K562 (cell line): ENCODE results near the gene FOXA3. TPM values are rescaled to one million over a fixed set of nuclear protein-coding genes. Genes with fewer than 3 reads are reported as not detected.

Experiments
- ATAC-seq: fragments of 200-7000 bp; cut with Tn5 transposase; 3 replicates; pipeline ENCODE4 v1.9.1; 2020; ENCODE audit warnings: moderate library complexity
- BruUV-seq: library from RNA; stranded (reverse); fragments of 400-500 nt; replicated peaks from 2 replicates; lab custom pipeline; 2021; lab: Mats Ljungman, UMichigan
- CTCF ChIA-PET: fragments of 300-600 bp; formaldehyde crosslinking; extraction: SDS; loops from one replicate; lab custom pipeline; 2021; ENCODE audit warnings: low intra/inter-chr PET ratio; lab: Yijun Ruan, JAX
- POLR2A ChIA-PET: fragments of 300-600, 350-650 bp; sonication (Branson Sonifier 250); formaldehyde crosslinking; extraction: SDS; loops from one replicate; lab custom pipeline; 2021; ENCODE audit warnings: antibody characterized with exemption, inconsistent platforms; lab: Yijun Ruan, JAX
- DNase-seq, 4 experiments: peaks; one replicate each; pipeline versions ENCODE4 v3.0.0 to v3.0.0-alpha.2; 2011 to 2018; ENCODE audit warnings: low spot score in 3 of 4, mixed read lengths in 3 of 4; ENCODE audit errors: extremely low read depth in 1 of 4
- FAIRE-seq: peaks from 2 replicates; lab custom pipeline; 2011; peaks lifted over from hg19 to GRCh38; lab: Jason Lieb, UNC
- H2AFZ ChIP-seq: 2 replicates; pipeline ENCODE4 v1.6.0; 2011; ENCODE audit warnings: low read depth, low read length, control low read depth, inconsistent platforms
- H3K27ac ChIP-seq: fragments of 200-600 bp; 3 replicates; pipeline ENCODE4 v1.8.0; 2011; ENCODE audit warnings: low read depth, mild to moderate bottlenecking, control low read depth, inconsistent platforms, low read length, moderate library complexity, mixed read lengths; ENCODE audit errors: extremely low read depth
- H3K27me3 ChIP-seq, 2 experiments: fragments of 300-600 bp in 1 of 2; 2 replicates in 1 of 2; 3 replicates in 1 of 2; pipeline versions ENCODE4 v1.6.0 to v1.8.0; 2011; ENCODE audit warnings: inconsistent platforms in 2 of 2, low read length in 2 of 2, mild to moderate bottlenecking in 1 of 2, mixed read lengths in 1 of 2, moderate library complexity in 1 of 2; ENCODE audit not compliant: control insufficient read depth in 2 of 2, insufficient read depth in 2 of 2
- H3K36me3 ChIP-seq: fragments of 300-600 bp; 3 replicates; pipeline ENCODE4 v1.8.0; 2011; ENCODE audit warnings: mild to moderate bottlenecking, low read length, inconsistent platforms; ENCODE audit not compliant: control insufficient read depth, insufficient read depth
- H3K4me1 ChIP-seq, 2 experiments: fragments of 200-600 bp in 1 of 2; replicated peaks in 1 of 2; 2 replicates in 1 of 2; 3 replicates in 1 of 2; pipeline versions ENCODE4 v1.5.1 to v1.8.0; 2011; ENCODE audit warnings: inconsistent platforms in 2 of 2, low read length in 2 of 2, mild to moderate bottlenecking in 1 of 2, mixed read lengths in 1 of 2, moderate library complexity in 1 of 2; ENCODE audit not compliant: control insufficient read depth in 2 of 2, insufficient read depth in 2 of 2
- H3K4me2 ChIP-seq: 2 replicates; pipeline ENCODE4 v1.6.1; 2011; ENCODE audit warnings: low read length, control low read depth, inconsistent platforms, mixed read lengths; ENCODE audit not compliant: insufficient read depth
- H3K4me3 ChIP-seq: fragments of 200-600 bp; sonication (generic), shearing (Covaris generic); 2 replicates; pipeline ENCODE4 v1.5.1; 2016; ENCODE audit warnings: control low read depth, inconsistent platforms
- H3K79me2 ChIP-seq: fragments of 200-600 bp; 3 replicates; pipeline ENCODE4 v1.8.0; 2011; ENCODE audit warnings: low read length, inconsistent platforms; ENCODE audit not compliant: control insufficient read depth, insufficient read depth
- H3K9ac ChIP-seq, 2 experiments: 2 replicates each; pipeline versions ENCODE4 v1.6.0 to v1.6.1; 2011; ENCODE audit warnings: low read depth in 2 of 2, low read length in 2 of 2, control low read depth in 1 of 2, inconsistent platforms in 1 of 2, mild to moderate bottlenecking in 1 of 2, mixed read lengths in 1 of 2; ENCODE audit not compliant: insufficient read depth in 1 of 2
- H3K9me1 ChIP-seq: one replicate; pipeline ENCODE4 v1.6.0; 2011; ENCODE audit warnings: inconsistent platforms, mild to moderate bottlenecking, low read length, moderate library complexity; ENCODE audit not compliant: control insufficient read depth, insufficient read depth
- H3K9me3 ChIP-seq: replicated peaks from 2 replicates; pipeline ENCODE4 v1.5.1; 2011; ENCODE audit warnings: low read depth, low read length, inconsistent platforms; ENCODE audit not compliant: control insufficient read depth, insufficient read depth
- H4K20me1 ChIP-seq: replicated peaks from 2 replicates; pipeline ENCODE4 v1.6.1; 2011; ENCODE audit warnings: low read length, inconsistent platforms, mixed read lengths; ENCODE audit not compliant: control insufficient read depth, insufficient read depth
- ADNP ChIP-seq: fragments of 200-800 bp; sonication (Bioruptor generic); IDR thresholded peaks from 2 replicates; pipeline ENCODE4 v1.6.1; 2016; ENCODE audit warnings: missing genetic modification characterization, missing compliant biosample characterization
- BCOR ChIP-seq: fragments of 450-650 bp; IDR thresholded peaks from 2 replicates; pipeline ENCODE4 v1.6.1; 2016
- BRD9 ChIP-seq: fragments of 450-650 bp; IDR thresholded peaks from 2 replicates; pipeline ENCODE4 v1.6.1; 2018; ENCODE audit warnings: low read depth; ENCODE audit not compliant: partially characterized antibody
- HDAC2 ChIP-seq: fragments of 450-650 bp; IDR thresholded peaks from 2 replicates; pipeline ENCODE4 v1.6.1; 2016; ENCODE audit warnings: mild to moderate bottlenecking
- KDM1A ChIP-seq, 2 experiments: fragments of 450-650 bp; IDR thresholded peaks; 2 replicates each; pipeline ENCODE4 v1.6.1; 2016; ENCODE audit warnings: mild to moderate bottlenecking in 2 of 2
- KHSRP ChIP-seq: fragments of 450-650 bp; IDR thresholded peaks from 2 replicates; pipeline ENCODE4 v1.6.1; 2017
- NCOR1 ChIP-seq: fragments of 450-650 bp; IDR thresholded peaks from 2 replicates; pipeline ENCODE4 v1.6.1; 2016; ENCODE audit warnings: mild to moderate bottlenecking, moderate library complexity
- ZFP36 ChIP-seq: fragments of 150-350 bp; IDR thresholded peaks from 2 replicates; pipeline ENCODE4 v1.6.1; 2018; ENCODE audit warnings: low read length, low read depth; ENCODE audit not compliant: partially characterized antibody
- ZNF174 ChIP-seq: fragments of 250-450 bp; sonication (Bioruptor Pico); IDR thresholded peaks from 2 replicates; pipeline ENCODE4 v1.4.0; 2020; ENCODE audit warnings: mild to moderate bottlenecking
- WGBS: fragments of 100-300 bp; shearing (Covaris generic); methylation state at CpG from one replicate; pipeline ENCODE4 v1.1.6; 2016; ENCODE audit warnings: low coverage, mixed read lengths; ENCODE audit not compliant: insufficient coverage; ENCODE audit errors: missing lambda C conversion rate; 5-methylcytosine and 5-hydroxymethylcytosine counted together
- in situ Hi-C: fragments of 300-500 bp; cut with MboI; formaldehyde crosslinking; loops from 4 replicates; pipeline ENCODE4 v1.15.0; 2018; ENCODE audit warnings: inconsistent platforms, mixed read lengths
- intact Hi-C: fragments of 100-400 bp; cut with micrococcal nuclease; formaldehyde crosslinking; loops from 2 replicates; pipeline ENCODE4 v1.14.2; 2022
- polyA plus RNA-seq, 8 experiments: library from polyadenylated mRNA; depleted of rRNA in 4 of 8; stranded (reverse) in 5 of 8; unstranded in 3 of 8; fragments of >200 nt; fragmentation: Nextera tagmentation in 2 of 8; fragmentation: Illumina TruSeq in 1 of 8; extraction: Ambion mirVana in 2 of 8; extraction: Trizol in 1 of 8; gene quantifications; 2 replicates each; pipeline versions ENCODE4 v1.2.1 to v1.2.3, GENCODE V29; 2011 to 2014; ENCODE audit warnings: inconsistent platforms in 1 of 8, missing spikeins in 1 of 8
- total RNA-seq, 7 experiments: library from RNA; depleted of rRNA in 6 of 7; stranded (reverse); fragments of >200 nt in 6 of 7; fragmentation: Illumina TruSeq in 2 of 7; extraction: Trizol in 2 of 7; gene quantifications; 2 replicates each; pipeline versions ENCODE4 v1.2.1 to v1.2.3, GENCODE V29; 2011 to 2021; ENCODE audit warnings: low replicate concordance in 1 of 7
- TF ChIP-seq, protein P1 (sequence below), 2 experiments: fragments of 450-650 bp; IDR thresholded peaks; 2 replicates each; pipeline ENCODE4 v1.6.1; 2016; ENCODE audit warnings: mild to moderate bottlenecking in 2 of 2, borderline replicate concordance in 1 of 2, low read depth in 1 of 2, moderate library complexity in 1 of 2
- TF ChIP-seq, protein P2 (sequence below): sonication (generic); formaldehyde crosslinking; IDR thresholded peaks from 2 replicates; pipeline ENCODE4 v1.8.0; 2022; ENCODE audit warnings: missing genetic modification reagents, mild to moderate bottlenecking, borderline replicate concordance
- TF ChIP-seq, protein P3 (sequence below): fragments of 250-450 bp; sonication (Bioruptor Pico); IDR thresholded peaks from 2 replicates; pipeline ENCODE4 v1.8.0; 2022; ENCODE audit warnings: inconsistent platforms, mild to moderate bottlenecking, moderate library complexity, borderline replicate concordance

The FOXA3 gene
- total and polyA plus RNA-seq, 9 of the 15 experiments (the other 6 are each of a cell fraction or from before 2014, with no cell fraction given) = 1.3 to 15.5 (median 4.7) TPM

DNA sequence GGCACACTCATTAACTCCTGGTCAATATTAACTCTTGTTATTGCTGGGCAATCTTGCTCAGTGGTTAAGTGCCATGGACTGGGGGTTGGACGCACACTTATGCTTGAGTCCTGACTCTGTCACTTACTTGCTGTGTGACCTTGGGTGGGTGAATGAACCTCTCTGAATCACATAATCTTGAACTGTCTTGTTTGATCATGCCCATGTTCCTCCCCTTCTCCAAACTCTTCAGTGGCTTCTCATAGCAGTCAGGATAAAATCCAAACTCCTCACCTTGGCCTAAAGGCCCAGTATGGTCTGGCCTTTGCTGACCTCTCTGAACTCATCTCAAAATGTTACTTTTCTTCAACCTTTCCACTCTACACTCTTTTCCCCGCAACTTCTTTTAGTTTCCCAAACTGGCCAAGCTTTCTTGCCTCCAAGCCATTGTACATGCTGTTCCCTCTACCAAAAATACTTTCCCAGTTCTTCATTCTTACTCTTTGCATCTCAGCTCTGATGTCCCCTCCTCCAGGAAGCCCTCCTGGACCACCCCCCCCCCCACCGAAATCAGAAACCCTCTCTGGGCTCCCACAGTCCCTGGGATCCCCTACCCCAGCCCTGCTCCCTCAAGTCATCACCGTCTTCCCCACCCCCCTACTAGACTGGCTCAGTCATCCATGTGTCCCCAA is 35.9 kb downstream of the FOXA3 start:
- ChIA-PET POLR2A (interaction anchor here (1.7 kb wide), 1 partner anchor 12 kb away, joined by 4 read pairs; no protein-coding TSS in a partner anchor), CTCF (no interaction called here)
- H3K79me2 ChIP-seq = peaks cover 20% of the 10 kb centered on the region
- no peak overlapping the region for H3K4me2 ChIP-seq
- no peak overlapping the region for H3K4me3 ChIP-seq
- ATAC-seq = no peak
- FAIRE-seq = no peak
- WGBS = 93% methylated on average over 4 of the region's 4 CpGs
- H3K36me3 ChIP-seq = peaks cover 32% of the 10 kb centered on the region
- H4K20me1 ChIP-seq = no peaks in the 10 kb centered on the region
- H3K9me1 ChIP-seq = no peaks in the 10 kb centered on the region
- H3K4me1 ChIP-seq = peaks cover 6 to 25% of the 10 kb centered on the region in 2 experiments; a peak in 4 of 5 replicates
- intact Hi-C loops = no loop called here
- H3K9me3 ChIP-seq = no peaks in the 10 kb centered on the region
- in situ Hi-C loops = no loop called here
- no peak overlapping the region for H3K9ac ChIP-seq
- no peak overlapping the region for H2AFZ ChIP-seq
- DNase-seq = no peak
- BruUV-seq = TSS peak; percentile 64
- no peak overlapping the region for H3K27ac ChIP-seq
- H3K27me3 ChIP-seq = no peaks in the 10 kb centered on the region
- TF ChIP-seq BCOR (peak; percentile 96), KHSRP (no peak), NCOR1 (no peak), HDAC2 (peak; percentile 54; the same call in 1 of the 2 replicates), ZFP36 (peak; percentile 96), BRD9 (peak; percentile 52), ZNF174 (CRISPR knock-in tag) (no peak), ADNP (tag) (peak; percentile 43; the same call in 1 of the 2 replicates), KDM1A (IDR thresholded peaks at IDR 0.05) (peak; percentile 84 to 87)
- TF ChIP-seq, protein P1, sequence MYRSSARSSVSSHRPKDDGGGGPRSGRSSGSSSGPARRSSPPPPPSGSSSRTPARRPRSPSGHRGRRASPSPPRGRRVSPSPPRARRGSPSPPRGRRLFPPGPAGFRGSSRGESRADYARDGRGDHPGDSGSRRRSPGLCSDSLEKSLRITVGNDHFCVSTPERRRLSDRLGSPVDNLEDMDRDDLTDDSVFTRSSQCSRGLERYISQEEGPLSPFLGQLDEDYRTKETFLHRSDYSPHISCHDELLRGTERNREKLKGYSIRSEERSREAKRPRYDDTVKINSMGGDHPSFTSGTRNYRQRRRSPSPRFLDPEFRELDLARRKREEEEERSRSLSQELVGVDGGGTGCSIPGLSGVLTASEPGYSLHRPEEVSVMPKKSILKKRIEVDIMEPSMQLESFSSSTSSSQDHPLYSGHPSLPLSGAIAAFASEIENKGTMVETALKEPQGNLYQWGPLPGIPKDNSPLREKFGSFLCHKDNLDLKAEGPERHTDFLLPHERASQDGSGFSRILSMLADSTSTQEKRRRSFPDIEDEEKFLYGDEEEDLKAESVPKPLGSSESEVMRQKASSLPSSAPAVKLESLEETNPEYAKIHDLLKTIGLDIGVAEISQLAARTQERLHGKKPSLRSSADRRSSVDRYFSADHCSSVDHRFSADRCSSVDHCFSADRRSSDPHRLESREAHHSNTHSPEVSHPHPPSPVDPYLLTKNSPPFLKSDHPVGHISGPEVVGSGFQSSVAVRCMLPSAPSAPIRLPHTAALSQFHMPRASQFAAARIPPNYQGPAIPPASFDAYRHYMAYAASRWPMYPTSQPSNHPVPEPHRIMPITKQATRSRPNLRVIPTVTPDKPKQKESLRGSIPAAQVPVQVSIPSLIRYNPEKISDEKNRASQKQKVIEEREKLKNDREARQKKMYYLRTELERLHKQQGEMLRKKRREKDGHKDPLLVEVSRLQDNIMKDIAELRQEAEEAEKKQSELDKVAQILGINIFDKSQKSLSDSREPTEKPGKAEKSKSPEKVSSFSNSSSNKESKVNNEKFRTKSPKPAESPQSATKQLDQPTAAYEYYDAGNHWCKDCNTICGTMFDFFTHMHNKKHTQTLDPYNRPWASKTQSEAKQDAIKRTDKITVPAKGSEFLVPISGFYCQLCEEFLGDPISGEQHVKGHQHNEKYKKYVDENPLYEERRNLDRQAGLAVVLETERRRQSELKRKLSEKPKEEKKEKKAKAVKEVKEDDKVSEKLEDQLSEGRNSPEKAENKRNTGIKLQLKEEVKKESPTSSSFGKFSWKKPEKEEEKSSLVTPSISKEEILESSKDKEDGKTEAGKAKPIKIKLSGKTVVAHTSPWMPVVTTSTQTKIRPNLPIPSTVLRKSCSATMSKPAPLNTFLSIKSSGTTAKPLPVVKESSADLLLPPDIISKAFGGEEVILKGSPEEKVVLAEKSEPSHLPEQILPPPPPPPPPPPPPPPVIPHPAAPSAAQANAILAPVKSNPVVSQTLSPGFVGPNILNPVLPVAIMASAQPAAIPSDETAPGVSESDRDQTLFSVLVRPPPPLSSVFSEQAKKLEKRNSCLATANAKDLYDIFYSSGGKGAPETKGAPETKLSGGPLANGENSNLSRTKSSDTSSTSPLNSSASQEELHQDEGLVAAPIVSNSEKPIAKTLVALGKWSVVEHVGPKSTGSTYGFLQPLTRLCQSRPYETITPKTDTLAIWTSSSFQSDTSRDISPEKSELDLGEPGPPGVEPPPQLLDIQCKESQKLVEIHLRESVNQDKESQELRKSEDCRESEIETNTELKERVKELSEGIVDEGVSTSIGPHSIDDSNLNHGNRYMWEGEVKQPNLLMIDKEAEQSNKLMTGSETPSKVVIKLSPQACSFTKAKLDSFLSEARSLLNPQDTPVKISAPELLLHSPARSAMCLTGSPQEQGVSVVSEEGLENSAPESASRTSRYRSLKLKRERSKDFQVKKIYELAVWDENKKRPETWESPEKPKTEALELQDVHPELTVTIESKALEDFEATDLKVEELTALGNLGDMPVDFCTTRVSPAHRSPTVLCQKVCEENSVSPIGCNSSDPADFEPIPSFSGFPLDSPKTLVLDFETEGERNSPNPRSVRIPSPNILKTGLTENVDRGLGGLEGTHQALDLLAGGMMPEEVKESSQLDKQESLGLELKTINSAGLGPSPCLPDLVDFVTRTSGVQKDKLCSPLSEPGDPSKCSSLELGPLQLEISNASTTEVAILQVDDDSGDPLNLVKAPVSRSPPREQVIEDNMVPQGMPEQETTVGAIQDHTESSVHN (IDR thresholded peaks at IDR 0.05; ENCODE audit: borderline replicate concordance in 1 of 2, low read depth in 1 of 2) = no peak
- TF ChIP-seq, protein P2, sequence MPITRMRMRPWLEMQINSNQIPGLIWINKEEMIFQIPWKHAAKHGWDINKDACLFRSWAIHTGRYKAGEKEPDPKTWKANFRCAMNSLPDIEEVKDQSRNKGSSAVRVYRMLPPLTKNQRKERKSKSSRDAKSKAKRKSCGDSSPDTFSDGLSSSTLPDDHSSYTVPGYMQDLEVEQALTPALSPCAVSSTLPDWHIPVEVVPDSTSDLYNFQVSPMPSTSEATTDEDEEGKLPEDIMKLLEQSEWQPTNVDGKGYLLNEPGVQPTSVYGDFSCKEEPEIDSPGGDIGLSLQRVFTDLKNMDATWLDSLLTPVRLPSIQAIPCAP (CRISPR knock-in tag) = no peak
- TF ChIP-seq, protein P3, sequence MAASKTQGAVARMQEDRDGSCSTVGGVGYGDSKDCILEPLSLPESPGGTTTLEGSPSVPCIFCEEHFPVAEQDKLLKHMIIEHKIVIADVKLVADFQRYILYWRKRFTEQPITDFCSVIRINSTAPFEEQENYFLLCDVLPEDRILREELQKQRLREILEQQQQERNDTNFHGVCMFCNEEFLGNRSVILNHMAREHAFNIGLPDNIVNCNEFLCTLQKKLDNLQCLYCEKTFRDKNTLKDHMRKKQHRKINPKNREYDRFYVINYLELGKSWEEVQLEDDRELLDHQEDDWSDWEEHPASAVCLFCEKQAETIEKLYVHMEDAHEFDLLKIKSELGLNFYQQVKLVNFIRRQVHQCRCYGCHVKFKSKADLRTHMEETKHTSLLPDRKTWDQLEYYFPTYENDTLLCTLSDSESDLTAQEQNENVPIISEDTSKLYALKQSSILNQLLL (CRISPR knock-in tag) = no peak
